Trophoblast cell (in vitro differentiated cells and primary cell): ENCODE measurements around the gene FLRT2.
A peak's percentile ranks its signal among the peaks of the same experiment; 100 is the strongest.

ENCODE experiments used
- DNase-seq, 2 donors: peaks; one replicate each; pipeline ENCODE4 v3.0.0-alpha.2; 2016
- H2AFZ ChIP-seq: 2 replicates; pipeline ENCODE4 v1.6.1; 2013; ENCODE audit warnings: low read length, moderate library complexity, mild to moderate bottlenecking; ENCODE audit not compliant: insufficient read depth, poor library complexity
- H2AK5ac ChIP-seq: 2 replicates; pipeline ENCODE4 v1.6.1; 2013; ENCODE audit warnings: mild to moderate bottlenecking, low read length
- H2BK120ac ChIP-seq: 2 replicates; pipeline ENCODE4 v1.6.1; 2013; ENCODE audit warnings: low read length, mild to moderate bottlenecking, moderate library complexity; ENCODE audit not compliant: insufficient read depth, poor library complexity
- H2BK12ac ChIP-seq: 2 replicates; pipeline ENCODE4 v1.6.1; 2013; ENCODE audit warnings: mild to moderate bottlenecking, low read length, moderate library complexity
- H2BK5ac ChIP-seq: 2 replicates; pipeline ENCODE4 v1.6.1; 2013; ENCODE audit warnings: low read length, low read depth, moderate library complexity, mild to moderate bottlenecking; ENCODE audit not compliant: poor library complexity
- H3K14ac ChIP-seq: 2 replicates; pipeline ENCODE4 v1.6.1; 2013; ENCODE audit warnings: mild to moderate bottlenecking, low read length
- H3K18ac ChIP-seq: 2 replicates; pipeline ENCODE4 v1.6.1; 2013; ENCODE audit warnings: mild to moderate bottlenecking, low read length
- H3K23ac ChIP-seq: 2 replicates; pipeline ENCODE4 v1.6.1; 2013; ENCODE audit warnings: low read length
- H3K27ac ChIP-seq: 2 replicates; pipeline ENCODE4 v1.5.1; 2013; ENCODE audit warnings: low read depth, mild to moderate bottlenecking, inconsistent platforms, low read length, moderate library complexity
- H3K27me3 ChIP-seq: 2 replicates; pipeline ENCODE4 v1.6.1; 2013; ENCODE audit warnings: inconsistent platforms, mild to moderate bottlenecking, low read length, moderate library complexity; ENCODE audit not compliant: insufficient read depth
- H3K36me3 ChIP-seq, 2 experiments: 1 replicate in 1 of 2; 2 replicates in 1 of 2; pipeline ENCODE4 v1.6.1; 2013; ENCODE audit warnings: low read length in 2 of 2, mild to moderate bottlenecking in 2 of 2, moderate library complexity in 1 of 2; ENCODE audit not compliant: insufficient read depth in 2 of 2, control insufficient read depth in 1 of 2
- H3K4ac ChIP-seq: 2 replicates; pipeline ENCODE4 v1.6.1; 2013; ENCODE audit warnings: low read depth, mild to moderate bottlenecking, low read length, moderate library complexity
- H3K4me1 ChIP-seq, 2 experiments: 1 replicate in 1 of 2; 2 replicates in 1 of 2; pipeline ENCODE4 v1.6.1; 2013; ENCODE audit warnings: low read length in 2 of 2, mild to moderate bottlenecking in 2 of 2, moderate library complexity in 1 of 2; ENCODE audit not compliant: insufficient read depth in 2 of 2, control insufficient read depth in 1 of 2
- H3K4me2 ChIP-seq: 2 replicates; pipeline ENCODE4 v1.6.1; 2013; ENCODE audit warnings: inconsistent platforms, mild to moderate bottlenecking, low read length, moderate library complexity
- H3K4me3 ChIP-seq: 2 replicates; pipeline ENCODE4 v1.5.1; 2013; ENCODE audit warnings: mild to moderate bottlenecking, low read depth, low read length, inconsistent platforms
- H3K79me1 ChIP-seq: one replicate; pipeline ENCODE4 v1.6.1; 2013; ENCODE audit warnings: low read length
- H3K79me2 ChIP-seq: 2 replicates; pipeline ENCODE4 v1.6.1; 2013; ENCODE audit warnings: low read length, mild to moderate bottlenecking; ENCODE audit not compliant: control insufficient read depth, insufficient read depth, poor library complexity
- H3K9ac ChIP-seq: 2 replicates; pipeline ENCODE4 v1.6.1; 2013; ENCODE audit warnings: mild to moderate bottlenecking, low read length
- H3K9me3 ChIP-seq: 2 replicates; pipeline ENCODE4 v1.6.1; 2013; ENCODE audit warnings: low read depth, mild to moderate bottlenecking, control low read depth, inconsistent platforms, low read length; ENCODE audit not compliant: insufficient read depth
- H4K12ac ChIP-seq: 2 replicates; pipeline ENCODE4 v1.6.1; 2013; ENCODE audit warnings: low read depth, mild to moderate bottlenecking, low read length, moderate library complexity
- H4K8ac ChIP-seq: 2 replicates; pipeline ENCODE4 v1.6.1; 2013; ENCODE audit warnings: low read depth, mild to moderate bottlenecking, low read length, moderate library complexity
- H4K91ac ChIP-seq: one replicate; pipeline ENCODE4 v1.6.1; 2013; ENCODE audit warnings: low read depth, mild to moderate bottlenecking, low read length, moderate library complexity
- WGBS: extraction: QIAGEN DNeasy Blood & Tissue Kit; methylation state at CpG from one replicate; pipeline ENCODE4 v1.1.7; 2013; ENCODE audit warnings: missing lambda C conversion rate; ENCODE audit not compliant: insufficient read length, insufficient coverage; ENCODE audit errors: extremely low coverage; 5-methylcytosine and 5-hydroxymethylcytosine counted together

The FLRT2 gene

GRCh38 chr14:85618978-85619377 is 89.0 kb downstream of the FLRT2 start:
- H3K4me3 ChIP-seq: no peak overlapping the region
- H3K18ac ChIP-seq: no peak overlapping the region
- no CpG with 5 or more reads among the region's 3 CpGs for WGBS
- peaks cover 5 to 21% of the 10 kb centered on the region in 2 experiments for H3K36me3 ChIP-seq
- no peak overlapping the region for H2AFZ ChIP-seq
- H3K4me1 ChIP-seq: peaks cover 10 to 12% of the 10 kb centered on the region in 2 experiments
- H3K79me2 ChIP-seq: no peaks in the 10 kb centered on the region
- no peak overlapping the region for H4K91ac ChIP-seq
- H3K27me3 ChIP-seq: no peaks in the 10 kb centered on the region
- DNase-seq: no peak
- no peak overlapping the region for H3K14ac ChIP-seq
- no peak overlapping the region for H2BK120ac ChIP-seq
- no peak overlapping the region for H4K12ac ChIP-seq
- H3K9me3 ChIP-seq: no peaks in the 10 kb centered on the region
- H2BK5ac ChIP-seq: no peak overlapping the region
- H4K8ac ChIP-seq: no peak overlapping the region
- no peak overlapping the region for H3K4me2 ChIP-seq
- H2AK5ac ChIP-seq: no peak overlapping the region
- H3K4ac ChIP-seq: no peak overlapping the region
- H3K23ac ChIP-seq: no peak overlapping the region
- no peak overlapping the region for H3K27ac ChIP-seq
- H3K9ac ChIP-seq: no peak overlapping the region
- no peaks in the 10 kb centered on the region for H3K79me1 ChIP-seq
- H2BK12ac ChIP-seq: no peak overlapping the region

GRCh38 chr14:85619851-85620250 is 89.9 kb downstream of the FLRT2 start:
- no peak overlapping the region for H3K9ac ChIP-seq
- no peak overlapping the region for H3K4ac ChIP-seq
- H3K18ac ChIP-seq: no peak overlapping the region
- H3K4me2 ChIP-seq: no peak overlapping the region
- no peak overlapping the region for H3K4me3 ChIP-seq
- WGBS: no CpG with 5 or more reads among the region's 6 CpGs
- no peak overlapping the region for H3K27ac ChIP-seq
- no peak for DNase-seq
- H3K79me1 ChIP-seq: no peaks in the 10 kb centered on the region
- no peak overlapping the region for H2BK5ac ChIP-seq
- no peak overlapping the region for H4K12ac ChIP-seq
- H3K36me3 ChIP-seq: peaks cover 5 to 22% of the 10 kb centered on the region in 2 experiments
- H3K79me2 ChIP-seq: no peaks in the 10 kb centered on the region
- no peaks in the 10 kb centered on the region for H3K9me3 ChIP-seq
- no peak overlapping the region for H2BK120ac ChIP-seq
- H3K14ac ChIP-seq: no peak overlapping the region
- H2AK5ac ChIP-seq: no peak overlapping the region
- no peak overlapping the region for H2BK12ac ChIP-seq
- no peak overlapping the region for H4K91ac ChIP-seq
- H3K27me3 ChIP-seq: no peaks in the 10 kb centered on the region
- no peak overlapping the region for H3K23ac ChIP-seq
- H2AFZ ChIP-seq: no peak overlapping the region
- H4K8ac ChIP-seq: no peak overlapping the region
- H3K4me1 ChIP-seq: peaks cover 10 to 12% of the 10 kb centered on the region in 2 experiments

DNA sequence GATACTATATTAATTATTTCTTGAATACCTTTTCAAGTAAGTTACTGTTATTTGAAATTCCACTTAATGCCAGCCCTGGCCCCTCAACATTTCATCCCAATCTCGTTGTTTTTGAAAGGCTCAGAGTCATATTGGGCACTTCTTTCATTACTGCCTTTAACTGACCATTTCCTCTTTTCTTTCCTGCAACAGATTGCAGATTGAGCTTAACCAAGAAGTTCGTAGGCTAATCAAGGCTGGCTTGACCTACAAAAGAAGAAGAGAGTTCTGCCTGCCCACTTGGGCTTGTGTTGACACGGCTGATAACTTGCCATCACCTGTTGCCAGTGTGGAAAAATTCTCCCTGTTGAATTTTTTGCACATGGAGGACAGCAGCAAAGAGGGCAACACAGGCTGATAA is 91.0 kb downstream of the FLRT2 start:
- Histone ChIP-seq H3K4me1 (peaks cover 8 to 10% of the 10 kb centered on the region in 2 experiments), H2AK5ac (no peak overlapping the region), H2BK12ac (no peak overlapping the region), H3K14ac (no peak overlapping the region), H4K8ac (no peak overlapping the region), H3K36me3 (peaks cover 5 to 22% of the 10 kb centered on the region in 2 experiments), H3K79me1 (no peaks in the 10 kb centered on the region), H2AFZ (no peak overlapping the region), H2BK5ac (no peak overlapping the region), H2BK120ac (no peak overlapping the region), H3K18ac (no peak overlapping the region), H3K27ac (no peak overlapping the region), H3K27me3 (no peaks in the 10 kb centered on the region), H3K9me3 (no peaks in the 10 kb centered on the region), H3K9ac (no peak overlapping the region), H3K4me2 (no peak overlapping the region), H3K23ac (no peak overlapping the region), H3K4ac (no peak overlapping the region), H3K4me3 (no peak overlapping the region), H3K79me2 (no peaks in the 10 kb centered on the region), H4K12ac (no peak overlapping the region), H4K91ac (no peak overlapping the region)
- no CpG with 5 or more reads among the region's 3 CpGs for WGBS
- DNase-seq: no peak

DNA sequence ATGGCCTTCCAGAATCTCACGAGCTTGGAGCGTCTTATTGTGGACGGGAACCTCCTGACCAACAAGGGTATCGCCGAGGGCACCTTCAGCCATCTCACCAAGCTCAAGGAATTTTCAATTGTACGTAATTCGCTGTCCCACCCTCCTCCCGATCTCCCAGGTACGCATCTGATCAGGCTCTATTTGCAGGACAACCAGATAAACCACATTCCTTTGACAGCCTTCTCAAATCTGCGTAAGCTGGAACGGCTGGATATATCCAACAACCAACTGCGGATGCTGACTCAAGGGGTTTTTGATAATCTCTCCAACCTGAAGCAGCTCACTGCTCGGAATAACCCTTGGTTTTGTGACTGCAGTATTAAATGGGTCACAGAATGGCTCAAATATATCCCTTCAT is 92.2 kb downstream of the FLRT2 start:
- H3K4ac ChIP-seq: no peak overlapping the region
- H3K79me1 ChIP-seq: no peaks in the 10 kb centered on the region
- no peak overlapping the region for H3K4me2 ChIP-seq
- H4K12ac ChIP-seq: no peak overlapping the region
- no peak overlapping the region for H3K14ac ChIP-seq
- H3K9ac ChIP-seq: no peak overlapping the region
- no peaks in the 10 kb centered on the region for H3K9me3 ChIP-seq
- H3K18ac ChIP-seq: no peak overlapping the region
- H3K4me3 ChIP-seq: no peak overlapping the region
- no peak overlapping the region for H2AK5ac ChIP-seq
- H3K4me1 ChIP-seq: peaks cover 8 to 10% of the 10 kb centered on the region in 2 experiments
- no peak overlapping the region for H2AFZ ChIP-seq
- peak in 1 of 2 donors; percentile 14 for DNase-seq
- H3K27me3 ChIP-seq: no peaks in the 10 kb centered on the region
- no peak overlapping the region for H2BK5ac ChIP-seq
- no peaks in the 10 kb centered on the region for H3K79me2 ChIP-seq
- H3K23ac ChIP-seq: no peak overlapping the region
- no peak overlapping the region for H3K27ac ChIP-seq
- H2BK120ac ChIP-seq: no peak overlapping the region
- no peak overlapping the region for H4K91ac ChIP-seq
- no CpG with 5 or more reads among the region's 13 CpGs for WGBS
- peaks cover 5 to 22% of the 10 kb centered on the region in 2 experiments for H3K36me3 ChIP-seq
- H4K8ac ChIP-seq: no peak overlapping the region
- H2BK12ac ChIP-seq: no peak overlapping the region
